ENCODE measurements around the gene ESYT2.

DNA sequence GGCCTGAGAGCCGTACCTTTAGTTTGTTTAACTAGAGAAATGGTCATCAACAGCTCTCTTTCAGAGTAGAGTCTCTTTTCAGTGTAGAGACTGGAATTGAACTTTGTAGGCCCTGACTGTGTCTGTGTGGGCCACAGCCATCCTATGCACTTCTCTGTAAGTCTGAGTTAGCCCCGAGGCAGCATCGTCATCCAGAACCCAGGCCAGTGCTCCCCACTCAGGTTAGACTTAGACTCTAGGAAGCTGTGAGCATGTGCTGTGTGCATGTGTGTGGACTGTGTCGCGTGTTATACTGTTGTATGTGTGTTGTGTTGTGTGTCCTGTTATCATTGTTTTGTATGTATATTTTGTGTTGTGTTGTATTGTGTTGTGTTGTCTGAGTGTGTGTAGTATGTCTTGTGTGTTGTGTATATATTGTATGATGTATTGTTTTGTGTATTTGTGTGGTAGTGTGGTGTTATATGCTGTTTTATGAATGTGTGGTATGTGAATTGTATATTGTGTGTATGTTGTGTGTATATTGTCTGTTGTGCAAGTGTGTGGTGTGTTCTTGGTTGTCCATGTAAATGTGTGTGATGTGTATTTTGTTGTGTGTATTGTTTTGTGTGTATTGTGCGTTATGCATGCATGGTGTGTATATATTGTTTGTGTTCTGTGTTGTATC is 106.6 kb downstream of the ESYT2 start:
- TF ChIP-seq CTCF (IDR thresholded peaks at IDR 0.05) (no peak), POLR2A (IDR thresholded peaks at IDR 0.05) (no peak)

All from uterus (tissue), 2 donors.